ENCODE measurements around the gene KCNC1.

- TF ChIP-seq GATA3 (IDR thresholded peaks at IDR 0.05; ENCODE audit: low read depth, low read length) (no peak), GATA2 (IDR thresholded peaks at IDR 0.05; ENCODE audit: low read depth, low read length) (no peak)
Observed at GRCh38 chr11:17822401-17822781, 87.8 kb downstream of the KCNC1 start.

Data from SH-SY5Y (cell line).